Chondrocyte (in vitro differentiated cells): ENCODE results near the gene AMPD2. TPM values are rescaled to one million over a fixed set of nuclear protein-coding genes. Genes with fewer than 3 reads are reported as not detected.

Experiments used
- DNase-seq: peaks from one replicate; pipeline ENCODE4 v3.0.0; 2021; ENCODE audit warnings: mixed read lengths, low spot score
- H3K27ac Mint-ChIP-seq: one replicate; pipeline ENCODE4 v1.8.0; 2021; ENCODE audit warnings: mild to moderate bottlenecking, moderate library complexity, mixed read lengths; ENCODE audit not compliant: unreplicated experiment
- H3K27me3 Mint-ChIP-seq: 2 replicates; pipeline ENCODE4 v1.8.0; 2021; ENCODE audit warnings: low read depth, mixed read lengths
- H3K36me3 Mint-ChIP-seq: 2 replicates; pipeline ENCODE4 v1.8.0; 2021; ENCODE audit warnings: low read depth, mixed read lengths
- H3K4me1 Mint-ChIP-seq: 2 replicates; pipeline ENCODE4 v1.8.0; 2021; ENCODE audit warnings: low read depth, mild to moderate bottlenecking, mixed read lengths
- H3K4me3 Mint-ChIP-seq: one replicate; pipeline ENCODE4 v1.8.0; 2021; ENCODE audit warnings: mild to moderate bottlenecking, moderate library complexity, mixed read lengths; ENCODE audit not compliant: unreplicated experiment
- H3K9me3 Mint-ChIP-seq: 2 replicates; pipeline ENCODE4 v1.8.0; 2021; ENCODE audit warnings: low read depth, mixed read lengths
- total RNA-seq: library from RNA; stranded (reverse); gene quantifications from 3 replicates; pipeline ENCODE4 v1.2.1, GENCODE V29; 2021
- TF ChIP-seq, protein P1 (sequence below): fragments of 200-600 bp; sonication (generic); IDR thresholded peaks from 2 replicates; pipeline ENCODE4 v1.5.0; 2021; ENCODE audit warnings: antibody characterized with exemption, mild to moderate bottlenecking, moderate library complexity

Gene AMPD2
- total RNA-seq, 1 donor from 2014 or later = 74.2 TPM

DNA sequence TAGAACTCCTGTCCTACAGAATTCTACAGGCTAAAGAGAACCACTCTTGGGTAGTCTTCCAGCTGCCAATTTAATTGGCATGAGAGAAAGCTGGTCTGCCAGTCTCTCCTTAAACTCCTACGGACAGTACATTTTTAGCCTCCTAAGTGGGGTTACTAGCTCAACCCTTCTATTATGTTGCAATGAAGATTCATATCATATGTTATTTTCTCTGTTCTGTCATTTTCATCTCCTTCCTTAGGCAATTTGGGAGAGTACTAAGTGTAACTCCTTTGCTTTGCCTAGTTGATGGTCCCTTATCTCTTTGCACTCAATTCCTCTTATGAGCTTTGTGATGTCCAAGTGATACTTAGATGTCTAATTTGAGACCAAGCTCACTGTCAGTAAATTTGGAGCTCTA is 14.3 kb upstream of the AMPD2 start:
- Mint-ChIP-seq H3K36me3 (peaks cover 3% of the 10 kb centered on the region), H3K9me3 (no peaks in the 10 kb centered on the region), H3K27me3 (no peaks in the 10 kb centered on the region), H3K4me3 (no peak overlapping the region), H3K4me1 (peaks cover 5% of the 10 kb centered on the region), H3K27ac (no peak overlapping the region)
- TF ChIP-seq, protein P1, sequence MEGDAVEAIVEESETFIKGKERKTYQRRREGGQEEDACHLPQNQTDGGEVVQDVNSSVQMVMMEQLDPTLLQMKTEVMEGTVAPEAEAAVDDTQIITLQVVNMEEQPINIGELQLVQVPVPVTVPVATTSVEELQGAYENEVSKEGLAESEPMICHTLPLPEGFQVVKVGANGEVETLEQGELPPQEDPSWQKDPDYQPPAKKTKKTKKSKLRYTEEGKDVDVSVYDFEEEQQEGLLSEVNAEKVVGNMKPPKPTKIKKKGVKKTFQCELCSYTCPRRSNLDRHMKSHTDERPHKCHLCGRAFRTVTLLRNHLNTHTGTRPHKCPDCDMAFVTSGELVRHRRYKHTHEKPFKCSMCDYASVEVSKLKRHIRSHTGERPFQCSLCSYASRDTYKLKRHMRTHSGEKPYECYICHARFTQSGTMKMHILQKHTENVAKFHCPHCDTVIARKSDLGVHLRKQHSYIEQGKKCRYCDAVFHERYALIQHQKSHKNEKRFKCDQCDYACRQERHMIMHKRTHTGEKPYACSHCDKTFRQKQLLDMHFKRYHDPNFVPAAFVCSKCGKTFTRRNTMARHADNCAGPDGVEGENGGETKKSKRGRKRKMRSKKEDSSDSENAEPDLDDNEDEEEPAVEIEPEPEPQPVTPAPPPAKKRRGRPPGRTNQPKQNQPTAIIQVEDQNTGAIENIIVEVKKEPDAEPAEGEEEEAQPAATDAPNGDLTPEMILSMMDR = no peak
- DNase-seq = no peak

DNA sequence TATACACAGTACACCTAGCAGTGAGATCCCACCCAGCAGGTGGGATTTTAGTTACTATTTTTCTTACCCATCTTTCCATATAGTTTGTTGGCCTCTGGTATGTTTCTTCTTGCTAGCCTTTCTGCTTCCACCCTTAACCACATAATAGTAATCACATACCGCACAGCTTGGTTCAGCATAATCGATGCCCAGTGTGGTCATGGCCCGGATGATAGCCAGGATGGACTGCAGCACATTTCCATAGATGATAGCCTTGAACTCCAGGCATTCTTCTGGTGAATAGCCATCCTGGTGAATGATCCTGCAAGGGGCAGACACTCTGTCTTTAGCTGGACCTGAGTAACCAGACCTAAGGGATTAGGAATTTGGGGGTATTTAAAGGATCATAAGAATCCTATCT is 9.8 kb upstream of the AMPD2 start:
- H3K4me1 Mint-ChIP-seq = peaks cover 19% of the 10 kb centered on the region
- TF ChIP-seq, protein P1 = no peak
- no peak overlapping the region for H3K27ac Mint-ChIP-seq
- no peak for DNase-seq
- no peaks in the 10 kb centered on the region for H3K9me3 Mint-ChIP-seq
- H3K36me3 Mint-ChIP-seq = no peaks in the 10 kb centered on the region
- no peak overlapping the region for H3K4me3 Mint-ChIP-seq
- H3K27me3 Mint-ChIP-seq = no peaks in the 10 kb centered on the region

DNA sequence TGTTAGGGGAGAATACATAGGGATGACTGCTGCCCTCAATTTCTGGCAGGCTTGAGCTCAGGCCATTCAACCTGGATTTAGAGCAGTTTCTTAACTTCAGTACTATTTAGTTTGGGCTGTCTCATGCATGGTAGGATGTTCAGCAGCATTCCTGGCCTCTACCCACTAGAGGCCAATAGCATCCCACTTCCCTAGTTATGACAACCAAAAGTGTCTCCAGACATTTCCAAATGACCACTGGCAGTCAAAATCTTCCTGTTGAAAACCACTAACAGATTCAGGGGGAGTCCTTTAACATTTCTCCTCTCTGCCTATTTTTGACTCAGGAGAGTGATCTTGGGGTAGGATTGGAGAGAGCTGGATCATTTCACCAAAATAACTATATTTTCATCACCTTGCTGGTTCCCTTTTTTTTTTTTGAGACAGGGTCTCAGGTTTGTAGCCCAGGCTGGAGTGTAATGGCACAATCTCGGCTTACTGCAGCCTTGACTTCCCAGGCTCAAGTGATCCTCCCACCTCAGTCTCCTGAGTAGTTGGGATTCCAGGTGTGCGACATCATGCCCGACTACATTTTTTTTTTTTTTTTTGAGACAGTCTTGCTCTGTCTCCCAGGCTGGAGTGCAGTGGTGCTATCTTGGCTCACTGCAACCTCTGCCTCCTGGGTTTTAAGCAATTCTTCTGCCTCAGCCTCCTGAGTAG is 8.9 kb upstream of the AMPD2 start:
- peak overlapping the region; percentile 82 for H3K27ac Mint-ChIP-seq

DNA sequence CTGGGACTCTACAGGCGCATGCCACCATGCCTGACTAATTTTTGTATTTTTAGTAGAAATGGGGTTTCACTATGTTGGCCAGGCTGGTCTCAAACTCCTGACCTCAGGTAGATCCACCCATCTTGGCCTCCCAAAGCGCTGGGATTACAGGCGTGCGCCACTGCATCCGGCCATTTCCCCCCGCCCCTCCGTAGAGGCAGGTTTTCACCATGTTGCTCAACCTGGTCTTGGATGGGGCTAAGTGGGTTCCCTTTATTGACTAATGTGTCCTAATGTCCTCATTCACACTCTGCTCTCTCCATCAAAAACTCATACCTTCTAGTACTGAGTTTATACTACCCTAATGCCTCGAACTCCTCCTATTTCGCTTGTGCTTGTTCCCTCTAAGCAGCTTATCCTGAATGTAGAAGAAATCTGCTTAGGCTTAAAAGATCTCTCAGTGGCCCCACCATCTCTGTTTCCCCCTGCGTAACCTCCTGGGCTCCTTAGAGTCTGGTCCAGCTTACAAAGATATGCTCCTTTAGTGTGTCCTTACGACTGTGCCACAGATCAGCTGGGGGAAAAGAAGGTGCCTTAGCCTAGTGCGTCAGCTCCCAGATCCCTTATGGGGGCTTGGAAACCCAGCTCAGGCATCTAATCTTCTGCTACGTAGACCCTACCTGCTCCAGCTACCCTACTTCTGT is 8.2 kb upstream of the AMPD2 start:
- no peaks in the 10 kb centered on the region for H3K36me3 Mint-ChIP-seq
- no peak overlapping the region for H3K4me3 Mint-ChIP-seq
- H3K4me1 Mint-ChIP-seq = peaks cover 19% of the 10 kb centered on the region
- H3K27me3 Mint-ChIP-seq = no peaks in the 10 kb centered on the region
- H3K9me3 Mint-ChIP-seq = no peaks in the 10 kb centered on the region
- no peak for DNase-seq
- TF ChIP-seq, protein P1 = no peak
- peak overlapping the region; percentile 82 for H3K27ac Mint-ChIP-seq

More for the DNA sequence above, 8.9 kb upstream of the AMPD2 start:
- Mint-ChIP-seq H3K4me3 (no peak overlapping the region), H3K36me3 (no peaks in the 10 kb centered on the region), H3K9me3 (no peaks in the 10 kb centered on the region), H3K4me1 (peaks cover 19% of the 10 kb centered on the region), H3K27me3 (no peaks in the 10 kb centered on the region)
- TF ChIP-seq, protein P1 = no peak
- DNase-seq = no peak

DNA sequence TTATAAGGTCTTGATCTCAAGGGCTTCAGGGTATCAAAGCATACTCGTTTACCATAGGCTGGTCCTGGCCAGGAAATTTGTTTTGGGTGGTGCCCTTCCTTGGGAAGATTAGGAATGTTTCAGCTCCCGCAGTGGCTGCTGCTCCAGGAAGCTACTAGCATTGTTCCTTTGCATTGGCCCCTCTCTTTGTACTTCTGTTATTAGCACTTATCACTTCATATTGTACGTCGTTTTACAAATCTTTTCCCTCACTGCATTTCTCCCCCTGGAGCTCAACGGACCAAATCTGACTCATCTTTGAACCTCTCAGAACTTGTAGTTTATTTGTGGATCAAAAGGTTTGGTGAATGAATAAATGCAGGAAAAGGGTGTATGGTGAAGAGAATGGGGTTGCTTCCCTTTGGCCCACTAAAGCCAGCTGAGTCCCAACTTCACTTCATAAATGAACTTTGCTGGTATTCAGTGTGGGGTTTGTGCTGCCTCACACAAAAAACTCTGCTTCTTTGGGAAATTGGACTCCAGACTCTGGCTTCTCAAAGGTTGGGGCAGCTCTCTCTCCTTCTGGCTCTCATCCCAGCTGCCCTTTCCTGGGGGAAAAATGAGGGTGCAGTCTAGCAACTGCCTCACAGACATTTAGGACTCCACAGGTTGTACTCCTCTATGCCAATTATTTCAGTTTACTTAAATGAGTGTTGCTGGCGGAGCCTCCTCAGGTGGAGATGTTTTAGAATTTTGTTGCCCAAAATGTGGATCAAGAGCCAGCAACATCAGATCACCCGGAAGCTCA is 6.1 kb upstream of the AMPD2 start:
- no peaks in the 10 kb centered on the region for H3K27me3 Mint-ChIP-seq
- H3K4me3 Mint-ChIP-seq = no peak overlapping the region
- TF ChIP-seq, protein P1 = no peak
- H3K4me1 Mint-ChIP-seq = peaks cover 29% of the 10 kb centered on the region
- no peaks in the 10 kb centered on the region for H3K36me3 Mint-ChIP-seq
- H3K9me3 Mint-ChIP-seq = no peaks in the 10 kb centered on the region
- no peak for DNase-seq
- no peak overlapping the region for H3K27ac Mint-ChIP-seq
